ENCODE measurements around the gene SMPD2. TPM values are rescaled to one million over a fixed set of nuclear protein-coding genes. Genes with fewer than 3 reads are reported as not detected.

The SMPD2 gene
- total RNA-seq, result 14.7 and 17.5 TPM in 2 replicates

DNA sequence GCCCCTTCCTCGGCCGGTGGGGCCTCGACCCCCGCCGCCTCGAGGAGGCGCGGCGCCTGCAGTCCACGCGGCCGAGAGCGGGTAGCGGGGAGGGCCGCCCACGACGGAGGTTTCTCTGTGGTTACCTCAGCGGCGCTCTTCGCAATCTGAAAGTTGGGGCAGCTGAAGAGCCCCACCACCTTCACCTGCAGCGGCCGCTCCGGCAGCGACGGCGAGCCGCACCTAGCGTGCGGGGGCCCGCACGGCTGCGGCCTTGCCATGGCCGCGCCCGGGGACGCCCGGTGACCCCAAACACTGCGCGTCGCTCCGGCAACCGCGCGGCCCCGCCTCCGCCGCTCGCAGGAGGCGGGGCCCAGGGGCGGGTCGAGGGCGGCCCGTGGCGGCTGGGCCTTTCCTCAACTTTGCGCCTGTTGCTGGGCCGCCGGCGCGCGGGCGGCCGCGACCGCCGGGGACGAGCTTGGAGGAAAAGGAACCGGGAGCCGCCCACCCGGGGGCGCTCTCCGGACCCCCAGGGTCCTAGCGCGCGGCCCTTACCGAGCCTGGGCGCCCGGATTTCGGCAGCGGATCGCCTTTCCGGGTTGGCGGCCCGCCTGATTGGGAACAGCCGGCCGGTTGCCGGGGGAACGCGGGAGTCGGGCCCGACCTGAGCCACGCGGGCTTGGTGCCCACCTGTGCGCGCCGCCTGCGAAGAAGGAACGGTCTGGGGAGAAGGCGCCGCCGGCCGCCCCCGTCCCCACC is at the start of gene SMPD2, which contains the start of gene PPIL6:
SMPD2 (plus strand) TSS at position 394 of the 738 bp plus-strand sequence. CDS start 398 bp downstream, outside the sequence.
PPIL6 (minus strand) TSS at position 298 of the 738 bp plus-strand sequence; CDS start at position 260, 38 bp downstream.
- intact Hi-C loops (cut with micrococcal nuclease), result loop anchor here (1.0 to 5.0 kb wide), 4 partner anchors 15 to 253 kb away; partner anchors contain the start of genes CD164, MICAL1 and ZBTB24
- Mint-ChIP-seq H3K27me3 (ENCODE audit: low read depth) (no peaks in the 10 kb centered on the region), H3K9me3 (no peaks in the 10 kb centered on the region), H3K36me3 (ENCODE audit: low read depth) (peaks cover 36% of the 10 kb centered on the region), H3K27ac (peak within 1 kb of the TSS; percentile 92), H3K4me1 (ENCODE audit: low read depth) (peaks cover 17% of the 10 kb centered on the region), H3K4me3 (ENCODE audit: low read depth) (peak within 1 kb of the TSS; percentile 92)
- peak; percentile 72 for DNase-seq (ENCODE audit: low spot score)

GRCh38 chr6:109393157-109393885 is 47.2 kb upstream of the SMPD2 start:
- Mint-ChIP-seq H3K27me3 (ENCODE audit: low read depth) (no peaks in the 10 kb centered on the region), H3K27ac (no peak overlapping the region), H3K4me1 (ENCODE audit: low read depth) (peaks cover 28% of the 10 kb centered on the region), H3K36me3 (ENCODE audit: low read depth) (no peaks in the 10 kb centered on the region), H3K9me3 (no peaks in the 10 kb centered on the region), H3K4me3 (ENCODE audit: low read depth) (no peak overlapping the region)
- intact Hi-C loops (cut with micrococcal nuclease), result no loop called here
- DNase-seq (ENCODE audit: low spot score), result no peak

- DNase-seq (ENCODE audit: low spot score), result no peak
- intact Hi-C loops (cut with micrococcal nuclease), result no loop called here
- Mint-ChIP-seq H3K4me3 (ENCODE audit: low read depth) (no peak overlapping the region), H3K27me3 (ENCODE audit: low read depth) (no peaks in the 10 kb centered on the region), H3K27ac (no peak overlapping the region), H3K9me3 (no peaks in the 10 kb centered on the region), H3K4me1 (ENCODE audit: low read depth) (peaks cover 28% of the 10 kb centered on the region), H3K36me3 (ENCODE audit: low read depth) (no peaks in the 10 kb centered on the region)
Observed at GRCh38 chr6:109393886-109394281, 46.6 kb upstream of the SMPD2 start.

GRCh38 chr6:109396046-109396718 is 44.3 kb upstream of the SMPD2 start:
- Mint-ChIP-seq H3K9me3 (no peaks in the 10 kb centered on the region), H3K4me1 (ENCODE audit: low read depth) (peaks cover 24% of the 10 kb centered on the region), H3K36me3 (ENCODE audit: low read depth) (no peaks in the 10 kb centered on the region), H3K4me3 (ENCODE audit: low read depth) (no peak overlapping the region), H3K27me3 (ENCODE audit: low read depth) (no peaks in the 10 kb centered on the region), H3K27ac (no peak overlapping the region)
- intact Hi-C loops (cut with micrococcal nuclease), result no loop called here
- DNase-seq (ENCODE audit: low spot score), result no peak

- intact Hi-C loops (cut with micrococcal nuclease), result no loop called here
- no peak for DNase-seq (ENCODE audit: low spot score)
- H3K4me3 Mint-ChIP-seq (ENCODE audit: low read depth), result no peak overlapping the region
- H3K36me3 Mint-ChIP-seq (ENCODE audit: low read depth), result no peaks in the 10 kb centered on the region
- peaks cover 18% of the 10 kb centered on the region for H3K4me1 Mint-ChIP-seq (ENCODE audit: low read depth)
- no peaks in the 10 kb centered on the region for H3K27me3 Mint-ChIP-seq (ENCODE audit: low read depth)
- no peaks in the 10 kb centered on the region for H3K9me3 Mint-ChIP-seq
- H3K27ac Mint-ChIP-seq, result no peak overlapping the region
Observed at GRCh38 chr6:109397020-109397419, 43.5 kb upstream of the SMPD2 start.

GRCh38 chr6:109406196-109406595 is 34.3 kb upstream of the SMPD2 start:
- Mint-ChIP-seq H3K36me3 (ENCODE audit: low read depth) (no peaks in the 10 kb centered on the region), H3K4me1 (ENCODE audit: low read depth) (no peaks in the 10 kb centered on the region), H3K27me3 (ENCODE audit: low read depth) (peaks cover 14% of the 10 kb centered on the region), H3K4me3 (ENCODE audit: low read depth) (no peak overlapping the region), H3K9me3 (no peaks in the 10 kb centered on the region), H3K27ac (no peak overlapping the region)
- DNase-seq (ENCODE audit: low spot score), result no peak
- intact Hi-C loops (cut with micrococcal nuclease), result no loop called here

- DNase-seq (ENCODE audit: low spot score), result no peak
- Mint-ChIP-seq H3K4me1 (ENCODE audit: low read depth) (no peaks in the 10 kb centered on the region), H3K9me3 (no peaks in the 10 kb centered on the region), H3K4me3 (ENCODE audit: low read depth) (no peak overlapping the region), H3K27ac (no peak overlapping the region), H3K36me3 (ENCODE audit: low read depth) (no peaks in the 10 kb centered on the region), H3K27me3 (ENCODE audit: low read depth) (peaks cover 21% of the 10 kb centered on the region)
- intact Hi-C loops (cut with micrococcal nuclease), result no loop called here
Observed at GRCh38 chr6:109411034-109411433, 29.5 kb upstream of the SMPD2 start.

DNA sequence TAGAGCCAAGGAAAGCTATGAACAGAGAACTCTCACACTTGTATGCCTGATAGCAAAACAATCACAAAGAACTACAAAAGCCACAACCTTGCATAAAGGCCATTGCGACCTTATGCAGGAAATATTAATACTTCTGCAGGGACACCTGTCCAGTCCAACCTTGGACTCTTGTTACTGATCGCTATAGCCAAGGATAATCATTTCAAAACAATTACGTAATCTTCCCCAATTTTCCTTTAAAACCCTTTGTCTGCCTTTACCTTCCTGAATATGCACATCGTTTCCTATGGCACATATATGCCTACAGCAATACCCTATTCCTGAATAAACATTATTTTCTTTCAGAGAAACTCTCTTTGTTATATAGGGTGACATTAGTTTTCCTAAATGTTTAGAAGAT is 22.9 kb upstream of the SMPD2 start:
- H3K36me3 Mint-ChIP-seq (ENCODE audit: low read depth), result no peaks in the 10 kb centered on the region
- DNase-seq (ENCODE audit: low spot score), result no peak
- H3K27me3 Mint-ChIP-seq (ENCODE audit: low read depth), result peaks cover 13% of the 10 kb centered on the region
- H3K4me1 Mint-ChIP-seq (ENCODE audit: low read depth), result no peaks in the 10 kb centered on the region
- intact Hi-C loops (cut with micrococcal nuclease), result no loop called here
- H3K27ac Mint-ChIP-seq, result no peak overlapping the region
- H3K4me3 Mint-ChIP-seq (ENCODE audit: low read depth), result no peak overlapping the region
- H3K9me3 Mint-ChIP-seq, result no peaks in the 10 kb centered on the region

GRCh38 chr6:109420751-109421150 is 19.8 kb upstream of the SMPD2 start:
- peaks cover 4% of the 10 kb centered on the region for H3K4me1 Mint-ChIP-seq (ENCODE audit: low read depth)

GRCh38 chr6:109421184-109421583 is 19.3 kb upstream of the SMPD2 start:
- H3K4me1 Mint-ChIP-seq (ENCODE audit: low read depth), result peaks cover 8% of the 10 kb centered on the region
- H3K27ac Mint-ChIP-seq, result no peak overlapping the region
- no peaks in the 10 kb centered on the region for H3K36me3 Mint-ChIP-seq (ENCODE audit: low read depth)
- H3K27me3 Mint-ChIP-seq (ENCODE audit: low read depth), result peaks cover 7% of the 10 kb centered on the region
- H3K9me3 Mint-ChIP-seq, result no peaks in the 10 kb centered on the region
- no peak for DNase-seq (ENCODE audit: low spot score)
- H3K4me3 Mint-ChIP-seq (ENCODE audit: low read depth), result no peak overlapping the region
- intact Hi-C loops (cut with micrococcal nuclease), result no loop called here

More at GRCh38 chr6:109420751-109421150, 19.8 kb upstream of the SMPD2 start:
- H3K4me3 Mint-ChIP-seq (ENCODE audit: low read depth), result no peak overlapping the region
- peaks cover 7% of the 10 kb centered on the region for H3K27me3 Mint-ChIP-seq (ENCODE audit: low read depth)
- H3K36me3 Mint-ChIP-seq (ENCODE audit: low read depth), result no peaks in the 10 kb centered on the region
- intact Hi-C loops (cut with micrococcal nuclease), result no loop called here
- no peak overlapping the region for H3K27ac Mint-ChIP-seq
- no peak for DNase-seq (ENCODE audit: low spot score)
- no peaks in the 10 kb centered on the region for H3K9me3 Mint-ChIP-seq

GRCh38 chr6:109424946-109425345 is 15.6 kb upstream of the SMPD2 start:
- Mint-ChIP-seq H3K36me3 (ENCODE audit: low read depth) (no peaks in the 10 kb centered on the region), H3K4me1 (ENCODE audit: low read depth) (peaks cover 8% of the 10 kb centered on the region), H3K27ac (no peak overlapping the region), H3K27me3 (ENCODE audit: low read depth) (peaks cover 8% of the 10 kb centered on the region), H3K9me3 (no peaks in the 10 kb centered on the region), H3K4me3 (ENCODE audit: low read depth) (no peak overlapping the region)
- intact Hi-C loops (cut with micrococcal nuclease), result no loop called here
- DNase-seq (ENCODE audit: low spot score), result no peak

GRCh38 chr6:109428889-109429477 is 11.5 kb upstream of the SMPD2 start:
- Mint-ChIP-seq H3K27me3 (ENCODE audit: low read depth) (peaks cover 22% of the 10 kb centered on the region), H3K4me3 (ENCODE audit: low read depth) (no peak overlapping the region), H3K27ac (no peak overlapping the region), H3K4me1 (ENCODE audit: low read depth) (peaks cover 8% of the 10 kb centered on the region), H3K9me3 (no peaks in the 10 kb centered on the region), H3K36me3 (ENCODE audit: low read depth) (no peaks in the 10 kb centered on the region)
- no peak for DNase-seq (ENCODE audit: low spot score)
- intact Hi-C loops (cut with micrococcal nuclease), result no loop called here
